Measurements from ENCODE around the gene RNF149.
A peak's percentile ranks its signal among the peaks of the same experiment; 100 is the strongest.

Gene RNF149

DNA sequence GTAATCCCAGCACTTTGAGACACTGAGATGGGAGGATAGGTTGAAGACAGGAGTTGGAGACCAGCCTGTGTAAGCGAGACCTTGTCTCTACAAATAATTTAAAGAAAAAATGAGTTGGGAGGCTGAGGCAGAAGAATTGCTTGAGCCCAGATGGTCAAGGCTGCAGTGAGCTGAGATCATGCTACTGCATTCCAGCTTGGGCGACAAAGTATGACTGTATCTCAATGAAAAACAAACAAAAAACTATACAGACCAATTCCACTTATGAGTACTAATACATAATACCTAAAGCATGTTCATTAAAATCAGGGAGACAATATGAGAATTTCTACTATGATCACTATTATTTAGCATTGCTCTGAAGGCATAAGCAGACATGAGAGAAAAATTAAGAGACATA, 12.6 kb downstream of the RNF149 start:
- no peaks in the 10 kb centered on the region for H3K27me3 Mint-ChIP-seq (ENCODE audit: low read depth)
- H3K27ac Mint-ChIP-seq, result no peak overlapping the region
- no peaks in the 10 kb centered on the region for H3K9me3 Mint-ChIP-seq
- H3K36me3 Mint-ChIP-seq (ENCODE audit: low read depth), result peaks cover 20% of the 10 kb centered on the region
- H3K4me3 Mint-ChIP-seq, result no peak overlapping the region
- H3K4me1 Mint-ChIP-seq (ENCODE audit: low read depth), result peaks cover 33% of the 10 kb centered on the region

DNA sequence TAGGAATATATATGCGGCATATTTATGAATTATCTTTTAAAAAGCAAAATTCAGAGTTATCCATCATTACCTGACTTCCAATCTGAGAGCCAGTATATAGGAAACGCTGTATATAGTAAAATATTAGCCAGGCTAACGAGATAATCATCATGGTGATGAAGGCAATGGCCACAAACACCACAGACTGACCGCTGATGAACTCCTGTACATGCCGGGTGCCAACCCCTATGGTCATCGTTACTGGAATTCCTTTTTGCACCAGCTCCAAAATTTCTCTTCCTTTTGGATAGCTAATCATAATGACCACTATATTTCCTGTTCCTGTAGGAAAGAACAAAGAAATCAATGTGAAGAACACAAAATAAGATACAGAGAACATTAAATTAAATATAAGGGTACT, 13.6 kb downstream of the RNF149 start:
- Mint-ChIP-seq H3K36me3 (ENCODE audit: low read depth) (peaks cover 17% of the 10 kb centered on the region), H3K27me3 (ENCODE audit: low read depth) (no peaks in the 10 kb centered on the region), H3K9me3 (no peaks in the 10 kb centered on the region), H3K4me1 (ENCODE audit: low read depth) (peaks cover 28% of the 10 kb centered on the region), H3K4me3 (no peak overlapping the region), H3K27ac (no peak overlapping the region)

DNA sequence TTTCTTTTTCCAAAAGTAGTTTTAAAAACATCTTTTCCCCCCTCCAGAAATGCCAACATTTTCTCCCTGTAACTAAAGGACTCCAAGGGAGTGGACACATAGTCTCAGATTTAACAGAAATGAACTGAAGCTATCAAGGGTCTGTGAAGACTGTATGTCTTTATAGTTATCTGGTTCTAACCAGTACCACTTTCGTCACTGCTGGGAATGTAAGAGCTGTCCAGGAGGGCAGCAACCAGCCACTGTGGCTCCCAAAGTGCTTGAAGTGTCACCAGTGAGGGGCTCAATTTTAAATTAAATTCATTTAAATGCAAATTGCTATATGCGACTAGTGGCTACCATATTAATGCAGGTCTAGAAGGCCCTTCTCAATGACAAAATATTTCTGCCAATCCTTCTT, 15.0 kb downstream of the RNF149 start:
- Mint-ChIP-seq H3K9me3 (no peaks in the 10 kb centered on the region), H3K27ac (no peak overlapping the region), H3K36me3 (ENCODE audit: low read depth) (peaks cover 15% of the 10 kb centered on the region), H3K4me3 (no peak overlapping the region), H3K27me3 (ENCODE audit: low read depth) (no peaks in the 10 kb centered on the region), H3K4me1 (ENCODE audit: low read depth) (peaks cover 20% of the 10 kb centered on the region)

DNA sequence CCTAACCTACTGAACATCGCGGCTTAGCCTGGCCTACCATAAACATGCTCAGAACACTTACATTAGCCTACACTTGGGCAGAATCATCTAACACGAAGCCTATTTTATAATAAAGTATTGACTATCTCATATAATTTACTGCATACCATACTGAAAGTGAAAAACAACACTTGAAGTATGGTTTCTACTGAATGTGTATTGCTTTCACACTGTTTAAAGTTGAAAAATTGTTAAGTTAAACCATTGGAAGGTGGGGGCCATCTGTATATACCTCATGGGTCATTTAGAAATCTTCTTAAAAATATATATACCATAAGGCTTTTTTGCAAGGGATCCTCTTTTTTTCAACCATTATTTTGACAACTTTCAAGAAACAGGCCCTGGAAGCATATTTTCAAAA, 16.5 kb downstream of the RNF149 start:
- Mint-ChIP-seq H3K9me3 (no peaks in the 10 kb centered on the region), H3K4me1 (ENCODE audit: low read depth) (peaks cover 15% of the 10 kb centered on the region), H3K27ac (no peak overlapping the region), H3K36me3 (ENCODE audit: low read depth) (peaks cover 25% of the 10 kb centered on the region), H3K27me3 (ENCODE audit: low read depth) (no peaks in the 10 kb centered on the region), H3K4me3 (no peak overlapping the region)

DNA sequence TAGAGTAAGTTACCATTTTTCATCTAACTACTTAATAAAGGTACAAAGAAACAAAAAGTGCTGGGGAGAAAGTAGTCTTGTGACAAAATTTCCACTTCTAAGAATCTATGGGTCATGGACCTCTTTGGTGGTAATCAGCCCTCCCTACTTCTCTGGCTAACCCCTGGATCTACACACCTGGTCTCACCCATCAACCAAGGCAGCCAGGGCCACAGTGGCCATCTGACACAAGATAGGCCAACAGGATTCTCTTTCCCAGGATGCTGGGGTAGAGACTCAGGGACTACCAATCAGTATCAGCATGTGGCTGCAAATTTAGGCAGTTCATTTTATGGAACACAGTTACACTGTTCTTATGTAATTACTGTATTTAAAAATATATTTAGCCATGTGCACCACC, 17.8 kb downstream of the RNF149 start:
- H3K4me3 Mint-ChIP-seq, result no peak overlapping the region
- no peaks in the 10 kb centered on the region for H3K27me3 Mint-ChIP-seq (ENCODE audit: low read depth)
- peaks cover 16% of the 10 kb centered on the region for H3K4me1 Mint-ChIP-seq (ENCODE audit: low read depth)
- peaks cover 31% of the 10 kb centered on the region for H3K36me3 Mint-ChIP-seq (ENCODE audit: low read depth)
- H3K9me3 Mint-ChIP-seq, result no peaks in the 10 kb centered on the region
- no peak overlapping the region for H3K27ac Mint-ChIP-seq

DNA sequence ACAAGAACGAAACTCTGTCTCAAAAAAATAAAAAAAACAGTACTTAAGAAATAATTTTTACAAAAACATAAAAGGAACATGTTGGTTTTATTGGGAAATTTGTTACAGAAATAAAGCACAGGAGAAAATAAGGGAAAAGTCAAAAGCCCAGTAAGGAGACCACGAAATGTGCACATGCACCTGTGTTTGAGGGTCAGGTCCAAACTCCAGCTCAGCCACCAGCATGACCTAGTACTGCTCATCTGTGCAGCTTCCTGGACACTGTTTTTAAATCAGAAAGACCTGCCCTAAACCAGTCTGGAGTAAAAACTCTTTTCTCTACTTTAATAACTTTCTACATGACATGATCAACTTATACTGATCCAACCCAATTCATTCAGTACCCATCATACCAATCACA, 21.2 kb downstream of the RNF149 start:
- Mint-ChIP-seq H3K4me1 (ENCODE audit: low read depth) (peaks cover 12% of the 10 kb centered on the region), H3K4me3 (no peak overlapping the region), H3K27me3 (ENCODE audit: low read depth) (no peaks in the 10 kb centered on the region), H3K27ac (no peak overlapping the region), H3K36me3 (ENCODE audit: low read depth) (peaks cover 40% of the 10 kb centered on the region), H3K9me3 (no peaks in the 10 kb centered on the region)

DNA sequence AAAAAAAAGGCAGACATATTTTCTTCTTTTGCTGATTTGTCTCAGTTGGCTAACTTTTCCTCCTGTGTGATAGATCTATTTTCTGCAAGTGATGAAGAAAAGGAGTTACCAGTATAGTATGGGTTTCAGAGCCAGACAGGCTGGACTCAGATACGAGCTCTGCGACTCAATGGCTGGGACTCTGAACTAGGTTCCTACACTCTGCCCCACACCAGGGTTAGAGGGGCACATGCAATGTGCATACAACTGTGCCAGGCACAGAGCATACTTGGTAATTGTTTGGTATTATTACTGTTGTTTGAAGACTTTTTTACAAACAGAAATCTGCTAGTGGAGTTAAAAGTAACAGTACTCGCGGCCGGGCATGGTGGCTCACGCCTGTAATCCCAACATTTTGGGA, 21.8 kb downstream of the RNF149 start:
- peaks cover 46% of the 10 kb centered on the region for H3K36me3 Mint-ChIP-seq (ENCODE audit: low read depth)
- no peaks in the 10 kb centered on the region for H3K9me3 Mint-ChIP-seq
- H3K4me3 Mint-ChIP-seq, result no peak overlapping the region
- no peak overlapping the region for H3K27ac Mint-ChIP-seq
- peaks cover 17% of the 10 kb centered on the region for H3K4me1 Mint-ChIP-seq (ENCODE audit: low read depth)
- no peaks in the 10 kb centered on the region for H3K27me3 Mint-ChIP-seq (ENCODE audit: low read depth)

DNA sequence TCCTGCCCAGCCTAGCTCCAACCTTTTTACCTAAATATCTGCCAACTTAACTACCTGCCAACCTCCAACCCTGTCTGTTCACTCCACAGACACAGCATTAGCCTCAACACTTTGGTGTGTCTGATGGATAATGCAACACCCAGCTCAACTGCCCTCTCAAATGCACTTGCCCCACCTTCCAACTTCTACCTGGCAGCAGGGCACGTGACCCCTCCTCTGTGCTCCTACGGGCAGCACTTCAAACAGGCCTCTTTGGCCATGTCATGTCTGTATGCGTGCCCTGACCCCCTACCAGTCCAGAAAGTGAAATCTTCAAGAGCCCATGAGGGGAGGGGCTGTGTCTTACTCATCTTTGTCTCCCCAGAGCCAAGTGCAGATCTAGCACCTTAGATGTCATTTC, 25.5 kb downstream of the RNF149 start:
- Mint-ChIP-seq H3K4me1 (ENCODE audit: low read depth) (peaks cover 28% of the 10 kb centered on the region), H3K4me3 (no peak overlapping the region), H3K36me3 (ENCODE audit: low read depth) (peaks cover 69% of the 10 kb centered on the region), H3K27me3 (ENCODE audit: low read depth) (no peaks in the 10 kb centered on the region), H3K27ac (no peak overlapping the region), H3K9me3 (no peaks in the 10 kb centered on the region)

DNA sequence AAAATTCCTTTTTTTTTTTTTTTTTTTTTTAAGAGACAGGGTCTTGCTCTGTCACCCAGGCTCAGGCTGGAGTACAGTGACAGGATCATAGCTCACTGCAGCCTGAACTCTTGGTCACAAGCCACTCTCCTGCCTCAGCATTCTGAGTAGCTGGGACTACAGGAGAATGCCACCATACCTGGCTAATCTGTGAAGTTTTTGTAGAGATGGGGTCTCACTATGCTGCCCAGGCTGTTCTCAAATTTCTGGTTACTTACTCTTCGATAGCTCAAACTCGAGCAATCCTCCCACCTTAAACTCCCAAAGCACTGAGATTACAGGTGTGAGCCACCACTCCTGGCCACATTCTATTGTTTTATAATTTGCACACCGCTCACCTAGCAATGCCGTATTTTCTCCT, 27.0 kb downstream of the RNF149 start:
- Mint-ChIP-seq H3K27me3 (ENCODE audit: low read depth) (no peaks in the 10 kb centered on the region), H3K4me3 (no peak overlapping the region), H3K4me1 (ENCODE audit: low read depth) (peaks cover 27% of the 10 kb centered on the region), H3K36me3 (ENCODE audit: low read depth) (peaks cover 66% of the 10 kb centered on the region), H3K9me3 (no peaks in the 10 kb centered on the region), H3K27ac (no peak overlapping the region)

DNA sequence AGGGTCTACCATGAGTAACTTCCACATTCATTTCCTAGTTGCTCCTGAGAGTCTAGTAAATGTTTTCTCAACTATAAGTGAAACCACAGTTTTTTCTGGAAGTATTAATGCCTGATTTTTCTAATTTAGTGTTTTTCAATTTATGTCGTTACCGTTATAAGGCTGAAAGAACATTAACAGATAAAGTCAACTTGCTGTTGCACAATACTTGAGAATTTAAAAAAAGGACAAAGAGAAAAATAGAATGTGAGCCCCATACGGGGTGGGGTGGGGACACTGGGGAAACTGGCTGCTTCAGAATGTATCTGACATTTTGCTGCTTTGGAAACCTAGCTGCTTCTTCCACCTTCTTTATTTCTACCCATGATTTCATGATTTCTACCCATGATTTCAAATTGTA, 29.6 kb downstream of the RNF149 start:
- peaks cover 22% of the 10 kb centered on the region for H3K4me1 Mint-ChIP-seq (ENCODE audit: low read depth)
- H3K9me3 Mint-ChIP-seq, result no peaks in the 10 kb centered on the region
- H3K27me3 Mint-ChIP-seq (ENCODE audit: low read depth), result no peaks in the 10 kb centered on the region
- no peak overlapping the region for H3K4me3 Mint-ChIP-seq
- no peak overlapping the region for H3K27ac Mint-ChIP-seq
- peaks cover 61% of the 10 kb centered on the region for H3K36me3 Mint-ChIP-seq (ENCODE audit: low read depth)

DNA sequence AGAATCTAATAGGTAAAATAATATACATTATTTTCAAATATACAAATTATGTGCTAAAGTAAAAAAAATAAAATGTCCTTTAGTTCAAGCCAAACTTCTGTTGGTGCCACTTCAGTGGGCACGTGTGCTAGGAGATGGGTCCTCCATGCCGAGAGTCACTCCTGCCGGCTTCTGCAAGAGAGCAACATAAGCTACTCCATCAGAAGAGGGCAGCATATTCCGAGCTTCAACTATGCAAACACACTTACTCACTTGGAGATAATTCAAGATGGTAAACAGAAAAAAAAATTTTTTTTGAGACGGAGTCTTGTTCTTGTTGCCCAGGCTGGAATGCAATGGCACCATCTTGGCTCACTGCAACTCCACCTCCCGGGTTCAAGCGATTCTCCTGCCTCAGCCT, 31.4 kb downstream of the RNF149 start:
- Mint-ChIP-seq H3K27ac (no peak overlapping the region), H3K27me3 (ENCODE audit: low read depth) (no peaks in the 10 kb centered on the region), H3K36me3 (ENCODE audit: low read depth) (peaks cover 62% of the 10 kb centered on the region), H3K9me3 (no peaks in the 10 kb centered on the region), H3K4me3 (no peak overlapping the region), H3K4me1 (ENCODE audit: low read depth) (peaks cover 38% of the 10 kb centered on the region)

DNA sequence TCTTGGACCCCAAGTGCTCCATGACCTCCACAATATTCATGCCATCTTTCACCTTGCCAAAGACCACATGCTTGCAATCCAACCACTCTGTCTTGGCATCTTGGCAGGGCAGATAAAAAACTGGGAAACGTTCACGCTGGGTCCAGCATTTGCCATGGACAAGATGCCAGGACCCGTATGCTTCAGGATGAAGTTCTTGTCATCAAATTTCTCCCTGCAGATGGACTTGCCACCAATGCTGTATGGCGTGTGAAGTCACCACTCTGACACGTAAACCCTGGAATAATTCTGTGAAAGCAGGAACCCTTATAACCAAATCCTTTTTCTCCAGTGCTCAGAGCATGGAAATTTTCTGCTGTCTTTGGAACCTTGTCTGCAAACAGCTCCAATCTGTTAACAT, 34.4 kb downstream of the RNF149 start:
- H3K27ac Mint-ChIP-seq, result peak overlapping the region; percentile 49

DNA sequence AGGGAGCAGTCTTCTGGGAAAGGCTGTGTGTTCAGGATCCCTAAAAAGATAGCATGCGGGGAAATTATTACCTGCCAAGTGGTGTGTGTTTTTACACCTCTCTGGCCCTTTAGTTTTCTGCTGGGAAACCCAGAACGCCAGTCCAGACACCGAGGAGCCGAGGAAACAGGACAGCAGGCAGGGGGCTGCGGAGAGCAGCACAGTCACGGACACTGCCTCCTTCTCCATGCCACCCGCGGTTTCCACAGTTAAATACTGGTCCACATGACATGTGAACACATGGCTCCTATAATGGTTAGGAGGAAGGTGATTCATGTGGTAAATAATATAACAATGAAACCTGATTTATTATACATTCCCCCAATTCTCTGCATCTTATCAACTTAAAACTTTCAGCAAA, 35.4 kb downstream of the RNF149 start:
- H3K4me1 Mint-ChIP-seq (ENCODE audit: low read depth), result peaks cover 42% of the 10 kb centered on the region

More for the DNA sequence above, 34.4 kb downstream of the RNF149 start:
- no peak overlapping the region for H3K4me3 Mint-ChIP-seq
- H3K4me1 Mint-ChIP-seq (ENCODE audit: low read depth), result peaks cover 45% of the 10 kb centered on the region
- no peaks in the 10 kb centered on the region for H3K27me3 Mint-ChIP-seq (ENCODE audit: low read depth)
- H3K36me3 Mint-ChIP-seq (ENCODE audit: low read depth), result peaks cover 61% of the 10 kb centered on the region
- no peaks in the 10 kb centered on the region for H3K9me3 Mint-ChIP-seq

DNA sequence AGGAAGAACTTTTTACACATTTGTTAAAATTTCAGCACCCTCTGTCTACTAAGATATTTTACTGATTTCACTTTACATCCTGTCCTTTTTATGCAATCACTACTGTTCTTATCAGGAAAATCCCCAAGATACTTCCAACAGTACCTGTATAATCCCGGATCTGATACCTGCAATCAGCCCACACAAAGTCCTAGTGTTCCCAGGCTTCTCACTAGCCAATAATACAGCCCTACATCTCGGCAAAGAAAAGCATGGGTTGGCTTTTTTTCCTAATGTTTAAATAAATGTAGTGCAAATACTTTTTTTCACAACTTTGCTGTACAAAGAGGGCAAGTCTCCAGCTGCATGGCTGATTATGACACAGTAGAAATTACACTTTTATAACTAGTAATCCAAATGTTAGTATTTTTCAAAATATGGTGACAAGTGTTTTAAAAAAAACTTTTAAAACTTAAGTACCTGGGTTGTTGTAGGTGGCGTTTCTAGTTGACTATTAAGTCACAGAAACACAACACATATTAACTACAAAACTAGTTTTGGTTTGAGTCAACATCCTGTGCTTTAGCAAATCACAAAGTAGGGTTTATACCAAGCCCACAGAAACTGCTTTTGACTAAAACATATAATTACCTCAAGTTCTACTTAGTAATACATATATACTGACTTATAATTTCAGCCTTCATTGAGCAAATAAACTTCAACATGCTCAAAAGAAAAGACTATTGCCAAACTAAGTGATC, 36.3 kb downstream of the RNF149 start:
- no peaks in the 10 kb centered on the region for H3K27me3 Mint-ChIP-seq (ENCODE audit: low read depth)
- H3K9me3 Mint-ChIP-seq, result no peaks in the 10 kb centered on the region
- H3K4me1 Mint-ChIP-seq (ENCODE audit: low read depth), result peaks cover 47% of the 10 kb centered on the region
- H3K36me3 Mint-ChIP-seq (ENCODE audit: low read depth), result peaks cover 63% of the 10 kb centered on the region
- H3K27ac Mint-ChIP-seq, result peak overlapping the region; percentile 78
- H3K4me3 Mint-ChIP-seq, result peak overlapping the region; percentile 17

More for the DNA sequence above, 35.4 kb downstream of the RNF149 start:
- no peaks in the 10 kb centered on the region for H3K9me3 Mint-ChIP-seq
- H3K27me3 Mint-ChIP-seq (ENCODE audit: low read depth), result no peaks in the 10 kb centered on the region
- H3K27ac Mint-ChIP-seq, result peak overlapping the region; percentile 78
- H3K4me3 Mint-ChIP-seq, result no peak overlapping the region
- peaks cover 64% of the 10 kb centered on the region for H3K36me3 Mint-ChIP-seq (ENCODE audit: low read depth)

DNA sequence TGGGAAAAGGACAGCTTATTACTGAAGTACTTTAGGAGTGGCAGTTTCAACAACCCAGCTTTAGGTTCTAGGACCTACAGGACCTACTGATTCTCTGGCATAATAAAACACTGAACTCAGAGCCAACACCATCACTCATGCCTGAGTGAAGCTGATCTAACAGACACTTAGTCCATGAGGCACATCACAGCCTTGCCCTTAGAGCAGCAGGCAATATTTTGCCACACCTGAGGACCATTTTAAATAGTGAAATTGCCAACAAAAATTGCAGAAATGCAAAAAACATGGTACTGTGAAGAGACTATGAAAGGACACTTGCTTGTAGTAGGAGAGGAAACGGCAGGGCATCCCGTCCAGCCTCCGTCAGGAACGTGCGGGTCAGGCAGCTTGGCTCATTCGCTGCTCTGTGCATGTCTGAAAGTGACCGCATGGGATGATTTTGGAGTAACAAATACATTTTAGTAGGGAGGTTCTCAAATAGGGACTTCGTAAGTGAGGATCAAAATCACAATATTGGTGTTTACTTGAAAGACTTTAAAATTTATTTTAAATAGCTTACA, 37.7 kb downstream of the RNF149 start:
- Mint-ChIP-seq H3K27ac (no peak overlapping the region), H3K9me3 (no peaks in the 10 kb centered on the region), H3K27me3 (ENCODE audit: low read depth) (no peaks in the 10 kb centered on the region), H3K36me3 (ENCODE audit: low read depth) (peaks cover 66% of the 10 kb centered on the region), H3K4me3 (peak overlapping the region; percentile 31), H3K4me1 (ENCODE audit: low read depth) (peaks cover 51% of the 10 kb centered on the region)
